Peyer's patch (tissue), 4 donors: ENCODE results near the gene PKP4. TPM values are rescaled to one million over a fixed set of nuclear protein-coding genes. Genes with fewer than 3 reads are reported as not detected.
"Not testable (repeated sequence)": the region's sequence is repeated elsewhere in the genome, so short reads cannot be mapped to it uniquely, and the experiment has no call there.

Experiments
- DNase-seq, 3 donors: peaks; one replicate each; pipeline ENCODE4 v3.0.0-alpha.2; 2017 to 2019
- H3K27ac ChIP-seq, 4 donors: fragments of 200-600 bp; sonication (generic); one replicate each; pipeline ENCODE4 v1.5.1; 2016 to 2019
- H3K27me3 ChIP-seq, 2 donors: fragments of 200-600 bp; sonication (generic); one replicate each; pipeline ENCODE4 v1.5.1; 2019
- H3K36me3 ChIP-seq, 3 donors: fragments of 200-600 bp; sonication (generic); one replicate each; pipeline ENCODE4 v1.5.1; 2016 to 2019
- H3K4me1 ChIP-seq, 4 donors: fragments of 200-600 bp; sonication (generic); one replicate each; pipeline ENCODE4 v1.5.1; 2016 to 2019
- H3K4me3 ChIP-seq, 4 donors: fragments of 200-600 bp; sonication (generic); 1 replicate in 3 of 4; 2 replicates in 1 of 4; pipeline ENCODE4 v1.5.1; 2016 to 2019; ENCODE audit warnings: mild to moderate bottlenecking in 1 of 4
- H3K9me3 ChIP-seq, 4 donors: fragments of 200-600 bp; sonication (generic); one replicate each; pipeline ENCODE4 v1.5.1; 2016 to 2019; ENCODE audit warnings: mild to moderate bottlenecking in 1 of 4
- CTCF ChIP-seq, 6 experiments: fragments of 450-650 bp in 4 of 6; fragments of 200-600 bp in 2 of 6; sonication (generic) in 1 of 6; IDR thresholded peaks; one replicate each; pipeline ENCODE4 v1.5.1; 2017 to 2019; ENCODE audit warnings: antibody characterized with exemption in 6 of 6, mild to moderate bottlenecking in 3 of 6, moderate library complexity in 1 of 6
- POLR2A ChIP-seq, 2 donors: fragments of 450-650 bp; IDR thresholded peaks; one replicate each; pipeline ENCODE4 v1.5.1; 2017; ENCODE audit warnings: antibody characterized with exemption in 2 of 2, mild to moderate bottlenecking in 2 of 2, moderate library complexity in 2 of 2
- total RNA-seq, 4 donors: library from RNA; depleted of rRNA; stranded (reverse); fragments of >200 nt; gene quantifications; one replicate each; pipeline ENCODE4 v1.1.0, GENCODE V29; 2016

The PKP4 gene
- total RNA-seq, 4 donors from 2014 or later = 67.8 to 168 (median 117) TPM

GRCh38 chr2:158701101-158701500, 244.3 kb downstream of the PKP4 start:
- TF ChIP-seq CTCF (IDR thresholded peaks at IDR 0.05) (no peak), POLR2A (IDR thresholded peaks at IDR 0.05) (no peak)

GRCh38 chr2:158702740-158703139, 246.0 kb downstream of the PKP4 start:
- Histone ChIP-seq H3K27ac (no peak overlapping the region), H3K4me1 (no peaks in the 10 kb centered on the region), H3K9me3 (peaks cover 0 to 6% (median 0%) of the 10 kb centered on the region in 4 donors), H3K36me3 (no peaks in the 10 kb centered on the region), H3K27me3 (no peaks in the 10 kb centered on the region), H3K4me3 (no peak overlapping the region)
- TF ChIP-seq CTCF (IDR thresholded peaks at IDR 0.05) (no peak), POLR2A (IDR thresholded peaks at IDR 0.05) (no peak)
- no peak for DNase-seq

More at GRCh38 chr2:158701101-158701500, 244.3 kb downstream of the PKP4 start:
- no peaks in the 10 kb centered on the region for H3K36me3 ChIP-seq
- no peaks in the 10 kb centered on the region for H3K4me1 ChIP-seq
- H3K27ac ChIP-seq = no peak overlapping the region
- H3K9me3 ChIP-seq = peaks cover 0 to 6% (median 0%) of the 10 kb centered on the region in 4 donors
- no peak for DNase-seq
- no peaks in the 10 kb centered on the region for H3K27me3 ChIP-seq
- H3K4me3 ChIP-seq = no peak overlapping the region

GRCh38 chr2:158704724-158705465, 248.1 kb downstream of the PKP4 start:
- not testable (repeated sequence) for H3K4me3 ChIP-seq, H3K36me3 ChIP-seq, DNase-seq, H3K9me3 ChIP-seq, H3K27me3 ChIP-seq, H3K27ac ChIP-seq, H3K4me1 ChIP-seq

GRCh38 chr2:158712791-158713522, 256.2 kb downstream of the PKP4 start:
- Histone ChIP-seq H3K4me3 (no peak overlapping the region), H3K9me3 (no peaks in the 10 kb centered on the region), H3K36me3 (no peaks in the 10 kb centered on the region), H3K27me3 (no peaks in the 10 kb centered on the region), H3K27ac (no peak overlapping the region), H3K4me1 (no peaks in the 10 kb centered on the region)
- TF ChIP-seq POLR2A (IDR thresholded peaks at IDR 0.05) (no peak), CTCF (IDR thresholded peaks at IDR 0.05) (no peak)
- DNase-seq = no peak

- no peak overlapping the region for H3K4me3 ChIP-seq
- H3K27ac ChIP-seq = no peak overlapping the region
- no peaks in the 10 kb centered on the region for H3K27me3 ChIP-seq
- no peak for DNase-seq
- no peaks in the 10 kb centered on the region for H3K4me1 ChIP-seq
- no peaks in the 10 kb centered on the region for H3K36me3 ChIP-seq
- H3K9me3 ChIP-seq = no peaks in the 10 kb centered on the region
- TF ChIP-seq CTCF (IDR thresholded peaks at IDR 0.05) (no peak), POLR2A (IDR thresholded peaks at IDR 0.05) (no peak)
Measured at GRCh38 chr2:158713523-158714138, 256.9 kb downstream of the PKP4 start.

- DNase-seq = no peak
- H3K27me3 ChIP-seq = no peaks in the 10 kb centered on the region
- H3K4me1 ChIP-seq = no peaks in the 10 kb centered on the region
- H3K4me3 ChIP-seq = no peak overlapping the region
- no peak for TF ChIP-seq POLR2A (IDR thresholded peaks at IDR 0.05)
- no peak for TF ChIP-seq CTCF (IDR thresholded peaks at IDR 0.05)
- H3K36me3 ChIP-seq = no peaks in the 10 kb centered on the region
- H3K27ac ChIP-seq = no peak overlapping the region
- H3K9me3 ChIP-seq = no peaks in the 10 kb centered on the region
Measured at GRCh38 chr2:158714420-158714819, 257.7 kb downstream of the PKP4 start.
